GM21529 (cell line): ENCODE data around the gene MNT.
"Not testable (repeated sequence)": the region's sequence is repeated elsewhere in the genome, so short reads cannot be mapped to it uniquely, and the experiment has no call there.

Experiments
- ATAC-seq: cut with Tn5 transposase; IDR thresholded peaks from one replicate; pipeline ENCODE4 v1.9.1; 2021; ENCODE audit not compliant: unreplicated experiment

MNT gene

GRCh38 chr17:2400877-2401425, at the start of gene MNT:
Gene MNT, minus strand, starts transcription at chr17:2401060. Its CDS starts 348 bp downstream, at chr17:2400712.
- ATAC-seq, result peak; percentile 25

- no peak for ATAC-seq
Observed at GRCh38 chr17:2450016-2450650, 49.3 kb upstream of the MNT start.

GRCh38 chr17:2449486-2449885, 48.6 kb upstream of the MNT start:
- ATAC-seq, result no peak

- ATAC-seq, result not testable (repeated sequence)
Observed at GRCh38 chr17:2447479-2447878, 46.6 kb upstream of the MNT start.

GRCh38 chr17:2445638-2446037, 44.8 kb upstream of the MNT start:
- no peak for ATAC-seq

GRCh38 chr17:2444382-2444781, 43.5 kb upstream of the MNT start:
- ATAC-seq, result no peak

- ATAC-seq, result no peak
Observed at GRCh38 chr17:2442166-2442565, 41.3 kb upstream of the MNT start.

GRCh38 chr17:2440930-2441329, 40.1 kb upstream of the MNT start:
- ATAC-seq, result no peak

- not testable (repeated sequence) for ATAC-seq
Observed at GRCh38 chr17:2439997-2440396, 39.1 kb upstream of the MNT start.

GRCh38 chr17:2438823-2439222, 38.0 kb upstream of the MNT start:
- no peak for ATAC-seq

- no peak for ATAC-seq
Observed at GRCh38 chr17:2436316-2436905, 35.6 kb upstream of the MNT start.

- ATAC-seq, result no peak
Observed at GRCh38 chr17:2435862-2436261, 35.0 kb upstream of the MNT start.

GRCh38 chr17:2435181-2435741, 34.4 kb upstream of the MNT start:
- no peak for ATAC-seq

- no peak for ATAC-seq
Observed at GRCh38 chr17:2433696-2434095, 32.8 kb upstream of the MNT start.

- no peak for ATAC-seq
Observed at GRCh38 chr17:2427910-2428309, 27.1 kb upstream of the MNT start.

- no peak for ATAC-seq
Observed at GRCh38 chr17:2427215-2427614, 26.4 kb upstream of the MNT start.

GRCh38 chr17:2423271-2423670, 22.4 kb upstream of the MNT start:
- no peak for ATAC-seq

GRCh38 chr17:2421315-2422147, 20.7 kb upstream of the MNT start:
- no peak for ATAC-seq

- ATAC-seq, result no peak
Observed at GRCh38 chr17:2420176-2420575, 19.3 kb upstream of the MNT start.

GRCh38 chr17:2419486-2419885, 18.6 kb upstream of the MNT start:
- no peak for ATAC-seq

- no peak for ATAC-seq
Observed at GRCh38 chr17:2418572-2418971, 17.7 kb upstream of the MNT start.
